ENCODE data around the gene KCNK16.
"Not testable (repeated sequence)": the region's sequence is repeated elsewhere in the genome, so short reads cannot be mapped to it uniquely, and the experiment has no call there.

KCNK16 gene

DNA sequence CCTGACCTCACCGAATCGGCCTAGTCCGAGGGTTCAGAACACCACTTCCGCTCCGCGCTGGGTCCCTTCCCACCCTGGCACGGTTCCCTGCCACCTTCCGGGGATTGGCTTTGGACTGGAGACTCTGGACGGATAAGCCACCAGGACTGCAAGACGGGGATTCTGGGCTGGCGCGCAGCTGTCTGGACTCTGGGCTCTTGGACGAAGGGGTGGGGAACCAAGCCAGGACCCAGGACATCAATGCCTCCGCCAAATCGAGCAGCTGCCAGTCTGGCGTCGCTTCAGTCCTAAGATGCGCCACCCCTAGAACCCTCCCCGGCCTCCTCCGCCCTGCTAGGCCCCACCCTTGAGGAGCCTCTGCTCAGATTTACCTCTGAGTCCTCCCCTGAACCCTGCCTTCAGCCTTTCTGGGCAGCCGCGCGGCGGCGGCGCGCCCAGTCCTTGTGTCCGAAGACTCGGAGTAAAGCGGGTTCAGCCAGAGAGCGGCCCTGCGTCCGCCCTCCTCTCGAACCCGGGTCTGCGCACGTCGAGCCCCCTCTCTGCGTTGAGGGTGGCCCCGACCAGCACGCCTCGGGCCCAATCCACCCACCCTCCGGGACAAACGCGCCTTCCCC lies 9.5 kb downstream of the KCNK16 start:
- peak in 1 of 51 donors; percentile 8 for DNase-seq

DNA sequence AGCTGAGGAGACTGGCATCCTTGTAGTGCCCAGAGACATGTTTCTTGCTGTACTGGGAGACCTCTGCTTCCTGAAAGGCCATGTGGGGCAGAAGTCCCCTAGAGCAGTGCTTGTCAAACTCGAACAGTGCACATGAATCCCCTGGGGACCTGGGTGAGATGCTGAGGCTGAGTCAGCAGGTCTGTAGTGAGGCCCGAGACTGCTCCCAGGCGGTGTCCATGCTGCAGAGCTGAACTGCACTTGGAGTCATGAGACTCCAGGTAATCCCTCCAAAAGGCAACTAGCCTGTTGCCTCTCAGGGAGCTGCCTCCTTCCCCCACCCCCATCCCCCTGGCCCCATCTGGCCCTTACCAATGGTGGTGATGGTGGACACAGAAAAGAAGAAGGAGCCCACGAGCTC lies 12.0 kb downstream of the KCNK16 start:
- DNase-seq = no peak

DNA sequence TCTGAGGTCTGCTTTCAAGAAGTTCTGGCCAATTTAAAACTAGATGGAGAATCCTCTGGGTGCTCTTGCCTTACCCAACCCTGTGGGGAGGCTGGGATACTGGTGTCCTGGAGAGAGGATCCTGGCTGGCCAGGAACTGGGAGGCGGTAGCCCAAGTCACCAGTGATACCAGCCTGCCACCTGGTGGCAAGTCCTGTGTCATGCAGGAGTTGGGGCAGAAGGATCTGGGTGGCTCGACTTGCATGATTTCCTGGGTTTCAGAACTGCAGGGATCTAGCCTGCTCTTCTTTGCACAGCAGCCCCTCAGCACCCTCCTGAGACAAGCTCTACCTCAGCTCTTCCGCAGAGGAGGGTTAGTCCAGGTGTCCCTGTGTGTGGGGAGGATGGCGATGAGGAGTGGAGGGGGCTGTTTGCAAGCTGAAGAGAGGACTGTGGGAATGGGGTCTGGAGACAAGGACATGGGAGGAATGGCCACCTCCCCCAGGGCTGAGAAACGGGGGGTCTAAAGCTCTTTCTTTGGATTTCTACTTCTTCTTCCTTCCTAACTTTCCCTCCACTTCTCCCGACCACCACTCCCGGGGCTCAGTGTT lies 12.5 kb downstream of the KCNK16 start:
- peak in 47 of 51 donors; percentile 6 to 76 (median 39) for DNase-seq

DNA sequence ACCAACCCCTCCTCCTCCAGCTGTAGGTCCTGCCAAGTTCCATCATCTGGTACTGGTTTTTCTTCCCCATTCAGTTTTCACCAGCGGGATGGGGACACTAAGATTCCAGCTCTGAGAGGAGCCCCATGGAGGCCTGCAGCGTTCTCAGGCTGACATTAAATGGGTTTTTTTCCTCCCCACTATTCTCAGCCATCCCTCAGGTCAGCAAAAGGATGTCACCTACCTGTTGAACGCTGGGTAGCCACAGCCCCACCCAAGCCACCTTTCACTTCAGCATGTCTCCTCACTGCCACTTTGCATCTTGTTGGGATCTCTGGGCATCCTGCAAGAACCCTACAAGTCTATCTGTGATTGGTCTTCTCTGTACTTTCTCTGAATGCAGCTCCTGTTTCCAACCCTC lies 15.0 kb downstream of the KCNK16 start:
- DNase-seq = no peak

DNA sequence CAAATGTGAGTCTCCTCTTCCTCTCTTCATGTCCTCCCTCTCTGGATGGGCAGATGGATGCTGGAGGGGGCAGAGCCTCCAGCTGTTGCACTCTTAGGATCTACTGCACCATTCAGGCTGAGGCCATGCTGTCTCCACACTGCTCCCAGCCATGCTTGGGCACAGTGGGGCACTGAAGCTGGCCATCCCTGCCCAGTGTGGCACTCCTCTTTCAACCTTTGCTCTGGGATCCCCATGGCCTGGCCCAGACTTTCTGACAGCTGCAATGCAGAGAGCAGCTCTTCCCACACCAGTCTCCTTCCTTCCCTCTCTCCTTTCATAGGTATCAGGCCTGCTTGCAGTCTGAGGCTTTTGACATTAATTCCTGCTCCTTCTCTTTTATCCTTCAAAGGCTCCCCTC lies 17.6 kb downstream of the KCNK16 start:
- no peak for DNase-seq

DNA sequence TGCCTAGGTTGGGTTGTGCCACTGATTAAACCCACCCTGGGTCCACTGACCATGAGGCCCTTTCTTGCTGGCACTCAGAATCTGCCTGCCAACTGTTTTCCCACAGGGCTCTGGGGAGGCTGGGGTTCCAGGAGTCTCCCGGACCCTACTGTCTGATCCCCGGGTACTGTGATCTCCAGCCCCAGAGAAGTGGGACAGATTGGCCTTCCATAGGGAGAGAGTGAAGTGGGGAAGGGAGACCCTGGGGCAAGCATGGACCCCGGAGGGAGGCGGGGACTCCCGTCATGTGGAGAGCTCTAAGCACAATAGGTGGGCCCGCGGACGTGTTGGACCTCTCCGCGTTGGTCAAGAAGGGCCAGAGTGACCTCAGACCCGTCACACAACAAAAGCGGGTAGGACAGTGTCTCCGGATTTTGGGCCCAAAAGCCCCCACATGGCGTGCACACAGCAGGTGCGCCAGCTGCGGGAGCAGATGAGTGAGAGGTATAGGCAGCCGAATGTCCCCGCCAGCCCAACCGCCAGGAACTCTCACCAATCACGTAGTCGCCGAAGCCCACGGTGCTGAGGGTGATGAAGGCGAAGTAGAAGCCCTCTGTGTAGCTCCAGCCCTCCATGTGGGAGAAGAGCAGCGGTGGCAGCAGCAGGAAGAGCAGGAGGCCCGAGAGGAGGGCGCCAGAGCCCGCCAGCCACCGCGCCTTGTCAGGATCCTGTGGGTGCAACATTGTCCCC lies 18.9 kb downstream of the KCNK16 start:
- no peak for DNase-seq

DNA sequence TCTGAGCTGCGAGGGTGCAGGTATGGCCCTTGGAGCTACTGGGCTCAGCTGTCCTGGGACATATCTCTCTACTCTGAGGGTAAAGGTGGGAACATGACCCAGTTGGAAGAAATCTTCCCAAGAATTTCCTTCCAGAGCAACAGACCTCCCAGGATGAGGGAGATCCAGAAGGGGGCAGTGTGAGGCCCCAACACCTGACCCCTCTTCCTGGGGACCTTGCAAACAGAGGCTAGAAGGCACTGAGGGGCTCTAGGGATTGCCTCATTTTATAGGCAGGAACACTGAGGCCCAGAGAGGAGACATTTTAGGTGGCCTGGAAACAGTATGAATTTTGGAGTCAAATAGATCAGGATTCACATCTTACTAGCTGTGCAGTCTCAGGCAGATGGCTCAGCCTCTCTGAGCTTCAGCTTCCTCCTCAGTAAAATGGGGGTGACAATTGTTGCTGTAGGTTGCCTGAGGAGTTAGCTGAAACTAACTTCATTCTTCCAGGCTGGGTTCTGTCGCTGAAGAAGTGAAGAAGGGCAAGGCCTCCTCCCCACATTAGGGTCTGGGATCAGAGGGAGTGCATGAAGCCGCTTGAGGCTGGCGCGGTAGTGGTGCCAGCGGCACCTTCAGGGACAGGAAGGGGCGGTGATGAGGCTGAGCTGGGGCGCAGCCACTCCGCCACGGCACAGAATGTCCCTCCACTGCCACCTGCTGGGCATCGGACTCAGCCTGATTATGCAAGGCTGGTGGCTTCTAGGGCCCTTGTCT lies 19.7 kb downstream of the KCNK16 start:
- peak in 47 of 51 donors; percentile 14 to 82 (median 47) for DNase-seq

DNA sequence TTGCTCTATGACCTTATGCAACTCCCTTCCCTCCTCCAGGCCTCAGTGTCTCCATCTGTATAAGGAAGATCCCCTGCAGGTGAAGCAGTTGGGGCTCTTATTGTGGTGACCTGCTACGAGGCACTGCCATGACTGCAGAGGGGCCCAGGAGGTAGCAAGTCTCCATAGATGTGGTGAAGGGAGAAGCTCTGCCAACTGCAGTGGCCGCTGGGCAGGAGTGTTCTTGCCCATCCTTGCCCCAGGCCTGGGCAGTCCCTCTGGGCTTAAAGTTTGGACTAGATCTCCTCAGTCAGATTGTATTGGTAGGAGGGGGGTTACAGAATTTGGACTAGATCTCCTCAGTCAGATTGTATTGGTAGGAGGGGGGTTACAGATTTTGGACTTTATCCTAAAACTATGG lies 20.5 kb downstream of the KCNK16 start:
- no peak for DNase-seq

DNA sequence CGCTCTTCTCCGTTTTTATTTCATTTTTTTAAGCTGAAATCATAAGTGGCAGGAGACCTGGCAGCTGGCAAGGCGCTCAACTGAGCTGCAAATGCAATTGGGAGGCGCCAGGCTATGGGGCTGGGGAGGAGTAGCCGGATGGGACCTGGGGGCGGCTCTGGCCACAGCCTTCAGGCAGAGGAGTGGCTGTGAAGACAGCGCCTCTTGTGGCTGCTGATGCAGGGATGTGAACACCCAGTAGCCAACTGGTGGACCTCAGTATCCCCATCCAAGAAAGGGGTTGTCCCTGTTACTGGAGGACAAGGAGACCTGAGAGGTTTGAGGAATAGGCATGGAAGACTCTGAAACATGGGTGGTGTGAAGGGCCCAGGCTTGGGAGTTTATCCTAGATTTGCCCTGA lies 20.9 kb downstream of the KCNK16 start:
- no peak for DNase-seq

DNA sequence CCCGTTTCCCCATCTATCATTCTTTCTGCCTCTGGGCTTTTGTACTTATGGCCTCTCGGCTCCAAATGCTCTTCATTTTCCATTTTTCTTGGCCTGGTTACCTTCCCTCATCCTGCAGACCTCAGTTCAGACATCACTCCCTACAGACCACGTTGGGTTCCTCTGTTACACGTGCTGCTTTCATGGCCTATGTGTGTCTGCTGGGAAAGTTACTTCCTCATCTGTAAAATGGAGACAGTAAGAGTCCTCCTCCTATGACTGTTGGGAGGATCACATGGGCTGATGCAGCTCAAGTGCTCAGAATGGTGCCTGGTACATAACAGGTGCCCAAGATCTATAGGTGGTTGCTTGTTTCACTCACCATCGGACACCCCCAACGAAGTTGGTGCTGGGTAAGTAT lies 21.8 kb downstream of the KCNK16 start:
- peak in 9 of 51 donors; percentile 2 to 13 (median 7) for DNase-seq

DNA sequence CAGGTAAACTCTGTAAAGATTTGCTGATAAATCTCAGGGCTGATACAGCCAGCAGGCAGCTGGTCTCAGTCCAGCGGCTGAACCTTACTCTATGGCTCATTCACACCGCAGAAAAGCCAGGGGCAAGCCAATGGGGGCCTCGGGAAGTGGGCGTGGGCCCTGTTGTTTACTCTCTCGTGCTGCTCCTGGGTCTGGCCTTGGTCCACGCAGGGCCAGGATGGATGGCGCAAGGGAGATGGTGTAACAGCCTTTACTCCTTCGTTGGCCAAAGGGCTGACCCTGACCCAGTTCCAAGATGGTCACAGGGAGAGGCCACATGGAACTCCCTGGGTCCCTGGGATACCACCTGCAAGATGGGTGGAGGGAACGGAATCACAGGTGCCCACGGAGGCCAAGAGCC lies 24.4 kb downstream of the KCNK16 start:
- DNase-seq = no peak

DNA sequence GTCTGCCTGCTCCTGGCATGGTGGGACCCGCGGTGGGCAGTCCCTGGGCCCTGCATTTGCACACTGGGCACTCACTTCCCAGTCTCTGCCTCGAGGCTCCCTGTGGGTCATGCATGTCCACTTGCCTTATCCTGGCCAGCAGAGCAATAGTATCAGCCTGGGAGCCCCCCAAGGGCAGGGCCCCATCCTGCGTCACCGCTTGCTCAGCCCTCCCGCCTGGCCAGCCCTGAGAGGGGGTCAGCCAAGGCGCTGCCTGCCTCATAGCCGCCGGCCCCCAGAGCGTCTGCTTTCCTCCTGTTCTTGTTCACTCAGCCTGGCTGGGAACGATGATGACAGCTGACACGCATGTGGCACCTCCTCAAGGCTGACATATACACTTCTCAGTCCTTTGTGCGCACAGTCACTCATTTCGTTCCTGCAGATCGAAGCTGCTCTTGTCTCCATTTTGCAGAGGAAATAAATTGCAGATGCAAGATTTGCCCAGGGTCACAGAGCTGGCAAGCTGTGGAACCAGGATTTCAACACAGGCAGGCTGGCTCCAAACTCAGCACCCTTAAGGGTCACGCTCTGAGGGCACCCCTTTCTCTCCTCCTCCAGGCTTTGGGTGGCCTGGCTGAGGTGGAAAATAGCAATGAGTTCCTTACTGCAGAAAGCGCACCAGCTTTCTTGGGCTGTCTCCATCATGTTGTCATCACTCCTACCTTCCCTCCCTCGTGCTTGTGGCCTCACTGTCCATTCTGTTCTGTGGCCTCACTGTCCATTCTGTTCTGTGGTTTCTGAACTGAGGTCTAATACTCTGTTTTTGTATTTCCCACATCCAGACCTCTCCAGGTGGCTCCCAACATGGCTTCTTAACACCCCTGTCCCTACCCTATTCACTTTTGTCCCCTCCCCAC lies 25.5 kb downstream of the KCNK16 start:
- DNase-seq = peak in 1 of 51 donors; percentile 8

DNA sequence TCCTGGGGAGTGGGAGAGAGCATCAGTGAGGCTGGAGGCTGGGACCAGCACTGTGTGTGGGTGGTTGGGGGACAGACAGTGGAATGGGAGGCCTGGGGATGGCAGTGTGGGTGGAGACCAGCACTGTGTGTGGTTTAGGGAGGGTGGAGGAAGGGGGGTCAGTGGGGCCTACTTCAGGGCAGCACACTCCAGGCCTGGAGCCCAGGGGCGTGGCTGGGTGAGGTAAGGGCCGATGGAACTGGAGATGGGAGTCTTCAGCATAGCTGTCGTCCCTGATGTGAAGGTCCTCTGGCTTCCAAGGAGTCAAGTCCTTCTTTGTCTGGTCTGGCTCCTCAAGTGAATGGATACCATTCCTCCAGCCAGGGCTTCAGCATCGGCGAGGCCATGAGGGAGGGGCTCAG lies 26.9 kb downstream of the KCNK16 start:
- no peak for DNase-seq

DNA sequence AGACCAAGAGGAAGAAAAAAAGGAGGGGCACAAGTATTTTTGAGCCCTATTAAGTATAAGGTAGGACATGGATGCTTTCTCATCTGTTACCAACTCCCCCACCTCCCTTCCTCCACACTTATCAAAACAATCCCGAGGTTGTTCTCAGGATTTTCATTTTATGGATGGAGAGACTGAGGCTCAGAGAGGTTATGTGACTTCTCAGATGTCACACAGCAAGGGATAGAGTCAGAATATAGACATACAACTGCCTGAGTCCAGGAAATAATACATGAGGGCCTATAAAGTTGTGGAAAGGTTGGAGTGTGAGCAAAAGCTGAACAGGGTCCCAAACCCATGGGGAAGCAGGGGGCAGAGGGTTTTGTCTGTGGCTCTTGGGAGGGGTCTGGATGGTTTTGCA lies 27.6 kb downstream of the KCNK16 start:
- no peak for DNase-seq

DNA sequence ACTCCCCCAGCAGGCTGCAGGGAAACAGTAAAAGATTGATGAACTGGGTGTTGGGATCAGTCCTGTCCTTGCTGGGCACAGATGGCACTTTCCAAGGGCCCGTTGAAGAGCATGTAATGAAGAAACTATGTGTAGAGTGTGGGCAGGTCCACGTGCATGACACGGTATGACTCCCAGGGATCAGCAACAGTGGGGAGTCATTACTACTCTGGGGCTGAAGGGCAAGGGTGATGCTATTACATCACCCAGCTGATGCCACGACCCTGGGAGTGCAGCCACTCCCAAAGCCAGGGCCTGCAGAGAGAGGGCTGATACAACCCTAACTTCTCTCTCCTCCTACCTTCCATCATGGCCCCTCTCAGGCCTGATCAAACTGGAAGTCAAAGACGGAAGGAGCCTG lies 28.4 kb downstream of the KCNK16 start:
- DNase-seq = no peak

DNA sequence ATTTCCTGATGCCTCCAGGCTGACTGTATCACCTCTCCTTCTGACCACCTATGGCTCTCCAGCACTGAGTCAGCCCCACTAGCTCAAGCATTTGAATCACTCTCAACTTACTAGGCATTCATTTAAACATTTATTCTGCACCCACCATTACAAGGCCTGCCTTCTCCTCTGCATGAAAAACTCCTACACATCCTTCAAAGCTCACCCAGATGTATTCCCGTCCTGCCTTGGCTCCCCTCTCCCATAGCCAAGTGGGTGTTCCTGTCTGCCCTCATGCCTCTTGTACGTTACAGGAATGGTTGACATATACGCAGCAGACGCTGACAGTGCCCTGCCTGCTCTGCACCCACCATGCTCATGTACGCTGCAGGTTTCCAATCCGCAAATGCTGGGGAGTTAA lies 29.9 kb downstream of the KCNK16 start:
- no peak for DNase-seq

DNA sequence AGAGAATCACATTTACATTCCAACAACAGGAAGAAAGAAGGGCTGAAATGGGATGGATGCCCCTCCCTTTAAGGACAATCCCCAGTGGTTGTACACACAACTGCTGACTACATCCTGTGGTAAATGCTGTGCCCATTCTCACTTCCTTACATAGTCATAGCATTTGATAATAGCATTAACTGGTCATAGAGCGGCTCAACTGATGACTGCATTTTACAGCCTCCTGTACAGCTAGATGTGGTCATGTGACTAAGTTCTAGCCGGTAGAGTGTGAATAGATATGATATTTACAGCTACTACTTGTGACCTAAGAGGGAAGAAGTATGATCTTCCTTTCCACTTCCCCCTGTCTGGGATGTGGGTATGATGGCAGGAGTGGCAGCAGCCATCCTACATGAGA lies 33.0 kb downstream of the KCNK16 start:
- no peak for DNase-seq

DNA sequence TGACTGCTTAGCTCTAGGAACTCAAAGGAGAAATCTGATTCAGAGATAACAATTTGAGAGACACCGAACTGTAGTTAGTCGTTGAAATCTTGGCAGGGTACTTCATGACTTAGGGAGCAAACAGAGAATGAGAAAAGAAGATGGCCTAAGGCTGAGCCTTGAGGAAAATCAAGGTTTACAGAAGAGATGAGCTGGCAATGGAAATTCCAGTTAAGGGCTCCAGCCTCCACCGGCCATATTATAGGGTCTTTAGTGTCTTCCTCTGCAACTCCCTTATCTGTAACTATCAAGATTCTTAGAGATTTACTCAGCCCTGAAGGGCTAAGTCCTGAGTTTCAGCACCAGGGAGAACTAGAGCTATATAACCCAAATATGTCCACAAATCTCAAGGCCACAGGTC lies 34.9 kb downstream of the KCNK16 start:
- no peak for DNase-seq

DNA sequence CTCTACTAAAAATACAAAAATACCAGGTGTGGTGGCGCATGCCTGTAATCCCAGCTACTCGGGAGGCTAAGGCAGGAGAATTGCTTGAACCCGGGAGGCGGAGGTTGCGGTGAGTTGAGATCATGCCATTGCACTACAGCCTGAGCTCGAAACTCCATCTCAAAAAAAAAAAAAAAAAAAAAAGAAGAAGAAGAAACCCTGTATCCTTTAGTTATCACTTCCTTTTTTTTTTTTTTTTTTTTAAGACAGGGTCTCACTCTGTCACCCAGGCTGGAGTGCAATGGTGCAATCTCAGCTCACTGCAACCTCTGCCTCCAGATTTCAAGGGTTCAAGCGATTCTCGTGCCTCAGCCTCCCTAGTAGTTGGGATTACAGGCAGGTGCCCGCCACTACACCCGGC lies 35.9 kb downstream of the KCNK16 start:
- not testable (repeated sequence) for DNase-seq

DNA sequence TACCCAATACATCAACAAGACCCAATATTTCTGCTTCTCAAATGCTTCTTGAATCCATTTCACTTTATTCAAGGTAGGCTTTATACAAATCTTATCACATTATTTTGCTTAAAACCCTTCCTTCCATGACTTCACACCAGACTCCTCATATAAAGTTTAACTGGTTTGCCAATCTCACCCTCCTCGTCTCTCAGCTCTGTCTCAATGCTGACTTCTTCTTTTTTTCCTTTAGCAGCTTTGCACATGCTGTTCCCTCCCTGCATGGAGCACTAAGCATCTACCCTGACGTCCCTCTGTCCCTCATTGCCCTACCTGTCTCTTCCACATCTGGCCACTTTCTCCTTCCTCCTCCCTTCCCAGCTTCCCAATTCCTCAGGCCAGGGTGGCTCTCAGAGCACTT lies 39.7 kb downstream of the KCNK16 start:
- DNase-seq = no peak

DNA sequence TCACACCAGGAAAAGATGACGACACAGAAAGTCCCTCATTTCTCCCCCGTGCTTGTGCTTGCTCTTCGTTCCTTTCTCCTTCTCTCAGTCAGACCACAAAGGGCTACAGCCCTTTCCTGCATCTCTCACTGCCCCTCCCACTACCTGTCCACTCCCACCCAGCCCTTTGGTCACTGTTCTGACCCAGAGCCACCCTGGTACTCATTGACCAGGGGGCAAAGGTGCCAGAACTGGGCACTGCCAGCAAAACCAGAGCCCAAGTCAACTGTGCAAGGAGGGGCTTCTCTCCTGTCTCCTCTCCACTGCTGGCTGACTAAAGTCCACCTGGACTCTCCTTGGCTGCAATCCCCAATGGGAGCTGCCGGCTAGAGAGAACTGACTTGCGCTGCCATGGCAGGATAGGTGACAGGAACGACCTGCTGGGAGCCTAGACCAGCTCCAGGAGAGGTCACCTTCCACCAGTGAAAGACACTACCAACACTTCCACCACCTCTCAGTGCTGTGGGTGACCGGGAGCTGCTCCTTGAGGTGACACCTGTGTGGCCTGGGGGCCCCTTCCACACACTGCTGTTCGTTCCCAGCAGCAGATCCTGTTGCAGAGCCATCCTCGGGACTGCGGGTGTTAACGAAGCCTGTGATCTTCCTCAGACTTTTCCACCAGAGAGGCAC lies 41.1 kb downstream of the KCNK16 start:
- no peak for DNase-seq

Measured in hypothalamus (tissue), 51 donors.